HepG2 (cell line): Measurements from ENCODE around the gene COL27A1.

Source experiments
- JUND ChIP-seq: sonication (generic); formaldehyde crosslinking; IDR thresholded peaks from 2 replicates; pipeline ENCODE4 v1.8.0; 2022; ENCODE audit warnings: mild to moderate bottlenecking, missing genetic modification reagents
- MIXL1 ChIP-seq: IDR thresholded peaks from 2 replicates; pipeline ENCODE4 v1.6.1; 2016
- MTA3 ChIP-seq: sonication (generic); formaldehyde crosslinking; IDR thresholded peaks from 2 replicates; pipeline ENCODE4 v1.4.0; 2020; ENCODE audit warnings: missing genetic modification reagents
- ZFX ChIP-seq: sonication (generic); formaldehyde crosslinking; IDR thresholded peaks from 2 replicates; pipeline ENCODE4 v1.4.0; 2020; ENCODE audit warnings: mild to moderate bottlenecking, low read depth, missing genetic modification reagents, moderate library complexity

- TF ChIP-seq MTA3 (CRISPR knock-in tag) (no peak), MIXL1 (no peak), ZFX (CRISPR knock-in tag) (no peak), JUND (no peak)
Measured at GRCh38 chr9:114154600-114155102, 686 bp upstream of the COL27A1 start.
